ENCODE data around the gene NCK2. TPM values are rescaled to one million over a fixed set of nuclear protein-coding genes. Genes with fewer than 3 reads are reported as not detected.

Gene NCK2
- total RNA-seq, 1 experiment from 2014 or later, result 21.6 TPM

DNA sequence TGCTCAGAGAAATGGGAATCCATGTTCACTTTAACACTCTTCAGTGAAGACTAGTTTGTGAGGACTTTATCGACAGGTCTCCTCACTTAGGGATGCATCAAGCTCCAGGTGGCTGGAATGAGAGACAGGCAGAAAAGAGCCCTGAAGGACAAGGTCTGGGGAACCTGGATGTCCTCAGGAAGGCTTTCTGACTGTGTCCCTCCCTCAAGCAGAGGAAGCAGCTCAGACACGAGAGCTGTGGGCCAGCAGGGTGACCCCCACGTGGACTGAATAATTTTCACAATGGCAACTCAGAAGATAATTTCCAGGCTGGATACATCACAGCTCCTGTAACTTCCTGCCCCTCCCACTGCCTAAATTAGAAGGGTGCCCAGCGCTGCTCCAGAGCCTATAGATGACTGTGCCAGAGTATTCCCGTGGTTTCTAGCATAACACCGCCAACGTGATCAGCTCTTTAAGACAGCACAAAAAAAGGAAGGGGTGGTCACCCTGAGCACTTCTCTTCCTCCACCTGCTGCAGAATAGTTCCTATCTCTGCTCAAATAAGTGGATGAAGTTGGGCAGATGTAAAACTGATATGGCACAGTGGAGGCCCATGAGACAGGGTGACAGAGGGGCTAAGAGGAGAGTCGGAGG, 25.7 kb upstream of the NCK2 start:
- DNase-seq (ENCODE audit: low spot score), result no peak
- no peak overlapping the region for H3K27ac ChIP-seq (ENCODE audit: low read depth, low read length, poor library complexity, severe bottlenecking)
- ChIA-PET POLR2A (ENCODE audit: low non-redundant PET) (no interaction called here), CTCF (no interaction called here)
- H3K4me1 ChIP-seq (ENCODE audit: insufficient read depth, low read length, poor library complexity, severe bottlenecking), result no peaks in the 10 kb centered on the region
- no TSS peak for BruUV-seq (replicated peaks)
- intact Hi-C loops (cut with micrococcal nuclease; ENCODE audit: unreplicated experiment), result no loop called here
- no peak overlapping the region for H3K4me3 ChIP-seq (ENCODE audit: low read depth, low read length, poor library complexity, severe bottlenecking)
- H3K9me3 ChIP-seq (ENCODE audit: low read depth, low read length, poor library complexity, severe bottlenecking), result no peaks in the 10 kb centered on the region
- H3K27me3 ChIP-seq (replicated peaks; ENCODE audit: insufficient read depth, low read depth, low read length, poor library complexity), result peaks cover 25% of the 10 kb centered on the region
- TF ChIP-seq, protein P1, sequence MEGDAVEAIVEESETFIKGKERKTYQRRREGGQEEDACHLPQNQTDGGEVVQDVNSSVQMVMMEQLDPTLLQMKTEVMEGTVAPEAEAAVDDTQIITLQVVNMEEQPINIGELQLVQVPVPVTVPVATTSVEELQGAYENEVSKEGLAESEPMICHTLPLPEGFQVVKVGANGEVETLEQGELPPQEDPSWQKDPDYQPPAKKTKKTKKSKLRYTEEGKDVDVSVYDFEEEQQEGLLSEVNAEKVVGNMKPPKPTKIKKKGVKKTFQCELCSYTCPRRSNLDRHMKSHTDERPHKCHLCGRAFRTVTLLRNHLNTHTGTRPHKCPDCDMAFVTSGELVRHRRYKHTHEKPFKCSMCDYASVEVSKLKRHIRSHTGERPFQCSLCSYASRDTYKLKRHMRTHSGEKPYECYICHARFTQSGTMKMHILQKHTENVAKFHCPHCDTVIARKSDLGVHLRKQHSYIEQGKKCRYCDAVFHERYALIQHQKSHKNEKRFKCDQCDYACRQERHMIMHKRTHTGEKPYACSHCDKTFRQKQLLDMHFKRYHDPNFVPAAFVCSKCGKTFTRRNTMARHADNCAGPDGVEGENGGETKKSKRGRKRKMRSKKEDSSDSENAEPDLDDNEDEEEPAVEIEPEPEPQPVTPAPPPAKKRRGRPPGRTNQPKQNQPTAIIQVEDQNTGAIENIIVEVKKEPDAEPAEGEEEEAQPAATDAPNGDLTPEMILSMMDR (conservative IDR thresholded peaks at IDR 0.05; ENCODE audit: low read depth, low read length), result no peak
- no peak for TF ChIP-seq EZH2 (IDR thresholded peaks at IDR 0.05; ENCODE audit: borderline replicate concordance, low read depth, low read length, poor library complexity, severe bottlenecking)
- no peaks in the 10 kb centered on the region for H3K36me3 ChIP-seq (ENCODE audit: insufficient read depth, low read length, poor library complexity, severe bottlenecking)

DNA sequence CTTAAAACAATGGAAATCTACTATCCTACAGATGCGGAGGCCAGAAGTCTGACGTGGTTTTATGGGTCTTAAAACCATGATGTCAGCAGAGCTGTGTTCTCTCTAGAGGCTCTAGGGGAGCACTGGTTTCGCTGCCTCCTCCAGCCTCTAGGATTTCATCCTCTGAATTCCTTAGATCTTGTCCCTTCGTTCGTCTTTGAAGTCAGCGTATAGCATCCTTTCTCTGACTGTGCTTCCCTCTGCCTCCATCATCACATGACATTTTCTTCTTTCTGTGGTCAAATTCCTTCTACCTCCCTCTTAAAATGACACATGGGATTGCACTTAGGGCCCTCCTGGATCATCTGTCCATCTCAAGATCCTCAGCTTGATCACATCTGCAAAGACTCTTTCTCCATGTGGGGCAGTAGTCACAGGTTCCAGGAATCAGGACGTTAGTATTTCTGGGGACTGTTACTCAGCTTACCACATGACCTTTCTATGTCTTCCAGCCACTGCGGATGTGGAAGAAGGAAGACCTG, 22.7 kb upstream of the NCK2 start:
- BruUV-seq (replicated peaks), result no TSS peak
- POLR2A ChIA-PET (ENCODE audit: low non-redundant PET), result no interaction called here
- H3K27me3 ChIP-seq (replicated peaks; ENCODE audit: insufficient read depth, low read depth, low read length, poor library complexity), result peaks cover 23% of the 10 kb centered on the region
- H3K4me3 ChIP-seq (ENCODE audit: low read depth, low read length, poor library complexity, severe bottlenecking), result no peak overlapping the region
- TF ChIP-seq, protein P1 (conservative IDR thresholded peaks at IDR 0.05; ENCODE audit: low read depth, low read length), result no peak
- TF ChIP-seq EZH2 (IDR thresholded peaks at IDR 0.05; ENCODE audit: borderline replicate concordance, low read depth, low read length, poor library complexity, severe bottlenecking), result no peak
- intact Hi-C loops (cut with micrococcal nuclease; ENCODE audit: unreplicated experiment), result no loop called here
- no peak overlapping the region for H3K27ac ChIP-seq (ENCODE audit: low read depth, low read length, poor library complexity, severe bottlenecking)
- DNase-seq (ENCODE audit: low spot score), result no peak
- H3K4me1 ChIP-seq (ENCODE audit: insufficient read depth, low read length, poor library complexity, severe bottlenecking), result no peaks in the 10 kb centered on the region
- H3K36me3 ChIP-seq (ENCODE audit: insufficient read depth, low read length, poor library complexity, severe bottlenecking), result no peaks in the 10 kb centered on the region
- CTCF ChIA-PET, result no interaction called here
- H3K9me3 ChIP-seq (ENCODE audit: low read depth, low read length, poor library complexity, severe bottlenecking), result no peaks in the 10 kb centered on the region

DNA sequence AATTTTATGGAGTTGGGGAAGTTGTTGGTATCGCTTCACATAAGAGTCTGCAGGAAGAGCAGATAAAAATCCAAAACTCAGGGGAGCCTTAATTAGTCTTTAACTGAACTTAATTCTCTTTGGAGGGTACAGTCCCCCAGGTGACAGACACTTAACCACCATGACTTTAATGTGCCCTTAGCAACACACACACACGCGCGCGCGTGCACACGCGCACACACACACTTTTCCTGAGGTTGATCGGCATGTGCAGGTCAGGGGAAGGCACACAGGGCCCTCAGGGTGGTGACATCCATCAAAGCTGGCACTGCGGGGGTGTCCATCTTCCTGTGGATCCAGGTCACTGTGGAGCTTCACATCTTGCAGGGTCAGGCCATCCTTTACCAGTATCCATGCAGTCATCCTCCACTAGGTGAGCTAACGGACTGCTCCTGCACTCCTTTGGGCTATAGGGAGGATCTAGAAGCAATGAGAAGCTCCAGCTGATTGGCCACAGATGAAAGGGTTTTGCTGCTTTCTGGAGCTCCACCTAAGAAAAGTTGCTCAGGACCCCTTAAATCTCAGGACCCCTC, 21.9 kb upstream of the NCK2 start:
- Histone ChIP-seq H3K27ac (ENCODE audit: low read depth, low read length, poor library complexity, severe bottlenecking) (no peak overlapping the region), H3K9me3 (ENCODE audit: low read depth, low read length, poor library complexity, severe bottlenecking) (peaks cover 2% of the 10 kb centered on the region), H3K27me3 (replicated peaks; ENCODE audit: insufficient read depth, low read depth, low read length, poor library complexity) (peaks cover 22% of the 10 kb centered on the region), H3K4me1 (ENCODE audit: insufficient read depth, low read length, poor library complexity, severe bottlenecking) (no peaks in the 10 kb centered on the region), H3K4me3 (ENCODE audit: low read depth, low read length, poor library complexity, severe bottlenecking) (no peak overlapping the region), H3K36me3 (ENCODE audit: insufficient read depth, low read length, poor library complexity, severe bottlenecking) (no peaks in the 10 kb centered on the region)
- DNase-seq (ENCODE audit: low spot score), result no peak
- ChIA-PET POLR2A (ENCODE audit: low non-redundant PET) (no interaction called here), CTCF (no interaction called here)
- no TSS peak for BruUV-seq (replicated peaks)
- intact Hi-C loops (cut with micrococcal nuclease; ENCODE audit: unreplicated experiment), result no loop called here
- TF ChIP-seq, protein P1 (conservative IDR thresholded peaks at IDR 0.05; ENCODE audit: low read depth, low read length), result no peak
- TF ChIP-seq EZH2 (IDR thresholded peaks at IDR 0.05; ENCODE audit: borderline replicate concordance, low read depth, low read length, poor library complexity, severe bottlenecking), result no peak

Data from A673 (cell line).